HG02840 (cell line): ENCODE results near the gene PCDH9.

Source experiments
- ATAC-seq: cut with Tn5 transposase; IDR thresholded peaks from one replicate; pipeline ENCODE4 v1.9.1; 2021; ENCODE audit warnings: mild to moderate bottlenecking, moderate library complexity, moderate number of reproducible peaks; ENCODE audit not compliant: unreplicated experiment, low FRiP score

PCDH9 gene

DNA sequence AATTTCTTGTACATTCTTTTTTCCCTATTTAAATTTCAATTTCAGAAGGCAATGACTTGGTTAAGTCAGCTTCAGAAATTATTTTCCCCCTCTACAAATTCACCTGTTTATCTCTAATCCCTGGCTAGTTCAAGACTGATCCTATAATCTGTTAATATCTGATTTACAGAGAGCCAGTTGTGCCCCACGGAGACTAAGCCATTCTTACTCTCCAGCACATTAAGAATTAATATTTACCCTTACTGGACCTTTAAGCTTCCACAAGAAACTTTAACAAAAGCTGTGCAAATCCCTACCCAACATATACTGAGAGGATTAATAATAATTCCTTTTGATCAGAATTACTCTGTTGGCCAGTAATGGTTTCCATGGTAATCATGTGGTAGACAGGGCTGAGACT, 786.2 kb downstream of the PCDH9 start:
- no peak for ATAC-seq

DNA sequence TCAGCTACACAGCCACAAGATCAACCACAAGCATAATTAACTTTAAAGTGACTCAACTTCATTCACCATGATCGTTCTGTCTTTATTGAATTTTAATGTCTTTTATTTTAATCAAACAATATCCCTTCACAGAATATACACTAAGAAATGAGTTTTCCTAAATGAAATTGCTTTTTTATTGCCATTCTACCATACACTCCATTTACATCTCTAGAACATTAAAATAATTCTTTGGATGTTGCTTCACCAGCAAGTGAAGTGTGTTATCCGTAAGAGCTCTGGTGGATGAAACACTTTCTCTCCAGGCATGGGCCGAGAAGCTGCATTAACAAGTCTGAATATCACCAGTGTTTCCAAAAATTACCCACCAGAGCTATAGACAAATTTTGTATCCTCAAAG, 789.2 kb downstream of the PCDH9 start:
- ATAC-seq = no peak

DNA sequence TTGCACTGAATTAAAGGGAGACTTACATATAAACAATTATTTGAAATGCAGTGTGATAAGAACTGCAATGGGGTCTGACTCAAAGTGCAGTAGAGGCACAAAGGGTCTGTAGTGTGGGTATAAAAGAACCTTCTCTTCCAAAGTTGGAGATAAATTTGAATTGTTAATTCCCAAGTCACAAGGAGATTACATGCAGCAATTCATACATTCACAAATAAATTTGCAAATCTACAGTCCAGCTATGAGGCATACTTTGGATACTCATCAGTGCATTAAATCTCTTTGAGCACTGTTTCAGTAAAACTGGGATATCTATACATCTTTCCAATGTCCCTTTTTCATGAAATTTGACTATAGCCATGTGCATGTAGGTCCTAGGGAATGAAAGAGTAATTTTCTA, 799.4 kb downstream of the PCDH9 start:
- ATAC-seq = no peak

DNA sequence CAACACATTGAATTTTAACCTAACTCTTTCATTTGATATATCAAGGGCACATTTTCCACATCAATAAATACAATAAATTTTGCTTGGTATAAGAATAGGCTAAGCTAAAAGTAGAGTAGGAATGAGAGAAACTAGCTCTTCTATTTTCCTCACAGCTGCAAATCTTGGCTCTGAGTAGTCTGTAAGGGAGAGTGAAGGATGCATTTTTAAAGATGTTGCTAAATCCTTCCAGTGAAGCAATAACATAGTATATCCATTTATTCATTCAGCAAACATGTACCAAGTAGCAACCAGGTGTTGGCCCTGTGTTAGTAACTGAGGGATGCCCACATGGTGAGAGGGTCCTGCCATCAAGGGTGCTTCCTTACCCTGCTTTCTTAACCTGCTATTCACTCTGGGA, 799.9 kb downstream of the PCDH9 start:
- no peak for ATAC-seq

DNA sequence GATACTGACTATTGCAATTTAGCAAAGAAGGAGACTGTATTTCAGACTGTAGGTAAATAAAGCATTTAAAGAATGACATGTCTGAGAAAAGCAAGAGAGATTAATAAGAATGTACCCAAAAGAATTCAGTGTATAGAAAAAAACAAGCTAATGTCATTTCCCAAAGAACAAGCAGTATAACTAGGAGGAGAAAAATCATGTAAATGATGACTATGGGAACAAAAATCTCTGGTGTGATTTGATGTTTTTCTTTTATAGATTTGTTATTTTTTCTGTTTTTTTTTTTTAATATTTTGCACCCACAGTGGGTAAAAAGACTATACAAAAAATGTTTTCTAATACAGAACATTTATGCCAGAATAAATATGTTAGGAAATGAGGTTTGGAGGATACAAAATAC, 801.0 kb downstream of the PCDH9 start:
- ATAC-seq = no peak

DNA sequence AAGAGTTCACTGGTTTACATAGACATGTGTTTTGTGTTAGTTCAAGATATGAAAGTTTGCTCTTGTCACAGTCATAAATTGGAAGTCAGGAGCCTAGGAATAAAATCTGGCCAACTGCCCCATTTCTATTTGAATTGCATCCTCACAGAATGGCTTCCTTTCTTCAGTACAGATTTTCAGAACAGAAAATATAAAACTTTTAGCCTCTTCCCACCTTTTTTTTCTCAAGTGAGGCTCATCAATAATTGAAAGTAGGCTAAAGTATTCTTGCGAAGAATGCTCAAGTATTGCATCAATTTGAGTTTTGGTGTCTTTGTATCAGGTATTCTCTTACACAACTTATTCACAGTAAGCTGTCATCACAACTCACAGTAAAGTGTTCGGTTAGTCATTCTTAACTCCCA, 802.7 kb downstream of the PCDH9 start:
- ATAC-seq = no peak

DNA sequence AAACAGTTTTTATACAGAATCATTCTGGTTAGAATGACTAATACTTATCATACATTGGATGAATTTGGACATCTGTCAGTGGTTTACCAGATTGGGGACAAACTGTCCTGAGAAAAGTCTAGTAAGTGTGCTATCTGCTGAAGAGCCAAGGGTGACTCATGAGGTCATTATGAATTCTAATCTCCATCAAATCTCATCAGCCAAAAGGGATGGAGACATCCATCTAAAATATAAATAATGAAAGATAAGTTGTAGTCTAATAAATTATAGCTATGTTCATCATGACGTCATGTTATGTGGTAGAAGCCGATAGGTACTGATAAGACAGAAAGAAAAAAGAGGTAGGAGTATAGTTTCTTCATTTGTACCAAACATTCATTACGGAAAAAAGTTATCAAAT, 804.4 kb downstream of the PCDH9 start:
- no peak for ATAC-seq

DNA sequence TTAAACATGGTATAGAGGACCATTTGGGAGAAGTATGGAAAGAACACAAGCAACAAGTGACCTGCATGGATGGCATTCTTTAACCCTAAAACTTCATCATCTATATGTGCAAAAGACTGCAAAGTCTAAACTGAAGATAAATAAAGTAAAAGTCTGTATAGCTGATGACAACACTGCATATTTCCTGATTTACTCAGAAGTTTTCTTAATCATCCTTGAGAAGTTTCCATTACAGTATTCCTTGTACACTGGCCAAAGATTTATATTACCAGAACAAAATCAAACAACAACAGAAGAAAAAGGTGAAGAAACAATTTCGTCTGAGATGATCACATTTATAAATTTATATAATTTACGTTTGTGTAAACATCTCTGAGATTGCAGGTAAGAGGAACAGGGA, 805.7 kb downstream of the PCDH9 start:
- ATAC-seq = no peak

DNA sequence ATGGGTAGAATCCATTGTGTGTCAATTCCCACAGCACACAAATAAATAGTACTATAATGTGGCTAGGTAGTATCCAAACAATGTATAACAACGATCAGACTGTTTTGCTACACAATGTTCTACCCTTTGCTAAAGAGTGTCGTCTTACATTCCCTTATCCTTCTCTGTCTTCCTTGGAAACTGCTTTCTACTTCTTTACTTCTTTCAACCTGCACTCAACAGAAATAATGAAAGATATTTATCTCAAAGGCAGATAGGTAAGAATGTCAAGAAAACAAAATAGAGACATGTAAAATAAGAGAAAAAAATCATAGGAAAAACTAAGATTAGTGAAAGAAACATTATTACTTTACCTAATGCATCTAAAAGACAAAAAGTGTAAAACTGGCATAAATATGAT, 814.7 kb downstream of the PCDH9 start:
- ATAC-seq = no peak

DNA sequence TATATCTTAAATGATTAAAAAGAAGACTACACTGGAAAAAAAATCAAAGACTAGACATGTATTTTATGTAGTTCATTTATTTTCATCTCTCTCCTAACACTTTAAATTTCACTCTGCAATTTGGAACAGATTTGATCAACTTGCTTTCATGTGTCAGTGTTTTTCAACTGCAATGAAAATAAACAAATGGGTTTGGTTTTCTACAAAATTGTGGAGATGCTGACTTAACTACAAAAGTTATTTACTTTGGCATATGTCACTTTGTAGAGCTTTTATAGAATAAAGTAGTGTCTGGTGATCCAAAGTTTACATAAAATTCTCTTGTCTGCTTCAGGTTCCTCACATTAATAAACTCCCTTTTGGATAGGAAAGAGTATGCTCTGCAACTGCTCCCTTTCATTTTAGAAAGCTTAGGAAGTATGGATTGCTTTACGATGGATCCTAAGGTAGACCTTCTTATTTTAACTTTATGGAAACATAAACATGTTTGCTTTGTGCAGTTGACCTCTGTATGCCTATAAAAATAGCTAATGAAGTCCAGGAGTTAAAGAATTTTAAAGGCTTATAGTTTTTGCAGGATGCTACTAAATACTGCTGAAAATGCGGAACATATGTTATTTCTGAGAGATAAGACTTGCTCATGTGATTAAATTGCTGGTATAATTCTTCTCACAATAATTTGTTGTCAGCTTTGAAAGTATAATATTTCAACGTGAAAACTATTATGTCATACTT, 815.9 kb downstream of the PCDH9 start:
- ATAC-seq = no peak

DNA sequence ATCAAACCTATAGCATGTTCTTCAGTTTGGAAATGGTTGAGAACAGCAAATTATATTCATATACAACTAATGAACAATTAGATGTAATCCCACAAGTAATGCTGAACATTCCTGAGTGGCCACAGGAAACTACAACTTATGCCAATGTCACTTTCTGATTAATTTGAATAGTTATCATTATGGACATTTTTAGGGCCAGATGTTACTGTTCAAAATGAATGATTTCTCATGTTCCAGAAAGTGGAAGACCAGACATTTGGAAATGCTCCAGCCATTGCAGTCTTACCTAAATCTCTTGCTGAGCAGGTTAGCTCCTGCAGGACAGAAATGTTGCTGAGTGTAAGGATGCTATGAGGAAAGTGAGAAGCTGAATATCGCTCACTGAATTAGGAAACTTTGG, 819.8 kb downstream of the PCDH9 start:
- no peak for ATAC-seq

DNA sequence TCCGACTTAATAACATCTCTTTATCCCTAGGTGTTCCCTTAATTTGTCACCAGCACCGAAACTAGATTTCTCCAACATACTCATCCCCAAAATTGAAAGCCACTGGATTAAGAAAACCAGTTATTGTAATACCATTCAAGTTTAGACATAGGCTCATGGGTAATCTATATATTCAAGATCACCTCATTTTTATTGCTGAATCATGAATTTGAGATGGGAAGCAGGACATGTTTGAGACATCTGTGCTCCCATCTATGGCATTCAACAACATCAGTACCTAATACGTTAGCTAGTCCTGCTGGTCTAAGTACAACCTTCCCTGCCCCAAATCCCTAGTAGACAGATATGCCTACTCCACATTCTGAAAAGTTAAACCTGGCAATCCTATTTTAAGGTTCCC, 820.6 kb downstream of the PCDH9 start:
- no peak for ATAC-seq

DNA sequence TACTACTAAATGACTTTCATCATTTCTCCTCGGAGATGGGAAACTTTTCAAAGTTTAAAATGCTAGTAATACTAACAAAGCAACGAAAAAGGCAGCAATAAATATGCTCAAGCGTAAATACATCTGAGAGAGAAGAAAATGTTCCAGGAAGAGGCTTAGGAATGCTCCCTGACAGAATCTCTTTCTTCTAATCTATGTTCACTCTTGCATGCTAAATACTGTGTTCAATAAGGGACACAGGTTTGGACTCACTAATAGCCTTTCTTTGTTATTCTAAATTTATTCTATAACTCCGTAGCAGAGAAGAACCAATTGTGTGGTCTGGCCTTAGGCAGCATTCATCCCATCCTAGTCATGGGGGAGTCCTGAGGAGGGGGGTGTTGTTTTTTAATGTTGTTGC, 823.0 kb downstream of the PCDH9 start:
- no peak for ATAC-seq

DNA sequence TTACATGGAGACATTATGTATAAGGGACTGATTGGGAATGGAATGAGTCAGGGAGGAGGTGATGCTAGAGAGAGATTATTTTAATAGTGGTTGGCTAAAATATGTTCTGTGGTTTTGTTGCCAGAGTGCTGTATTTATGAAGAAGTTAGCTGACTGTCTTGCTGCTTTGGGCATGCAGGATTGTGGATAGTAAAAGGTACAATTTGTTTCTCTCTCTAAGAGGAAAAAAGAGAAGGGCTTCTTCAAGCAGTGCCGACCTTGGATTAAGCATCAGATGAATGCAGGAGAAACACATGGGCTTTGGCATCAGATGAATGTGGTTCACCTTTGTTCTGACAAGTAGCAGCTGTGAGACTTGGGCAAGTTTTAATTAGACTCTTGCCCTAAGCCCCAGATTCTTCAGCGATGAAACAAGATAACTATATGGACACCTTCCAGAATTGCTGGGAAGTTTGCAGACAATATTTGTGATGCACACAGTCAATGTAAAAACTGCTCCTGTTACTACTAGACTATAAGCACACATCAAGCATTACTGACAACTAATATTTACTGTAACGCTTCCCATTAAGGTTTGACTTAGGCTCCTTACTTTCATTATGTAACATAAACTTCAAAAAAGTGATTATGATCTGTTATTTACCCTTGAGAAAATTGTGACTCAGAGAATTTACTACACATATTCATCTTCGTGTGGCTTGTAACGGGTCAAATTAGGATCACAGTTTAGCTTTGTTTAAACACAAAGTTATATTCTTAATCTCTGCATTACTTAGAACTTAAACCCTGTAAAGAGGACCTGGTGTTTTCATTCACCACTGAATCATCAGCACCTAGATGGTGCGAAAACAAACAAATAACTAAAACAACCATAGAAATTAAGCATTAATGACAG, 824.0 kb downstream of the PCDH9 start:
- no peak for ATAC-seq

DNA sequence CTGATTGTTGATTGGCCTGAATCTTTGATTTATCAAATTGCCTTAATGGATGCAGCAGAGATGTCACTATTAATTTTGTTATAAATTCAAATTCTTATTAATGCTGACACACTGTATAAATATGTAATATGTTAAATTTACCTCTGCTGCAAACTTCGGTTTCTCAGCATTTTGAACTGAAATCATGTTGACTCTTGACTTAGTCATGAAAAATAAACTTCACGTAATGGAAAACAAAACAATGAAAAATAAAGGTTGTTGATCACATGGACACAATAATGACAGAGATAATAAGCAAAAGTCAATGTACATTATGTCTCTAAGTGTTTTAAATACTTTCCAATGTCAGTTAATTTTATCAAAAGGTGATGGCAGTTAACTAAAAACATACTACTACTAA, 827.6 kb downstream of the PCDH9 start:
- no peak for ATAC-seq

DNA sequence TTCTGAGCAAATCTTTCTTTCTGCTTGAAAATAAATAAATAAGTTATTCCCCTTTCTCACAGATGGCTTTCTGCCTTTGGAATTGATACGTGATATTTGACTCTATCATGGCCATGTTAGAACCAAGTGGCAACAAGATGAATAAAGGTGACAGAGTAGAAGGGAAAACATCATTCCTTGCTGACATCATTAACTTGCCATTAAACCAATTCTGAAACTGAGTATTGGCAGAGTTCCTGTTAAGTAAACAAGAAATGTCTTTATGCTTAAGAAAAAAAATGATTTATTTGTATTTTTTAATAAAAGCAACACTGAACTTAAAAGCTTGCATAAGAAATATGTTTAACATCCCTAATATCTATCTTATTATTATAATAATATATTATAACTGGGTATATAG, 828.1 kb downstream of the PCDH9 start:
- ATAC-seq = no peak

DNA sequence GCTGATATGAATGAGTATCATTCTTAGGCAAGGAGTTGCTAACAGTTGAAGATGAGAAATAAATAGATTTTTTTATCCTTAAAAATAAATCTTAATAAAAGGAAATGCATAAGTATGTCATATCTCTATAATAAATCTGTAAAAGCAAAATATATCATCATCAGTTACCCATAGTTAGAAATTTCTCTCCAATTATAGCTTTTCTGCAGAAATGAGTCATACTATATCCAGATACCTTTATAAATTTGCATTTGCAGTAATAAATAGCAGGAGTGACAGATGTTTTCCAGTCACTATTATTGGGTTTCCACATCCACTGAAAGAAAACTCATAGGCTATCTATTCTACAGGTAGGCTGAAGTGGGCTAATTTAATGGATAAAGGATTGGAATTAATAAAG, 829.8 kb downstream of the PCDH9 start:
- no peak for ATAC-seq

DNA sequence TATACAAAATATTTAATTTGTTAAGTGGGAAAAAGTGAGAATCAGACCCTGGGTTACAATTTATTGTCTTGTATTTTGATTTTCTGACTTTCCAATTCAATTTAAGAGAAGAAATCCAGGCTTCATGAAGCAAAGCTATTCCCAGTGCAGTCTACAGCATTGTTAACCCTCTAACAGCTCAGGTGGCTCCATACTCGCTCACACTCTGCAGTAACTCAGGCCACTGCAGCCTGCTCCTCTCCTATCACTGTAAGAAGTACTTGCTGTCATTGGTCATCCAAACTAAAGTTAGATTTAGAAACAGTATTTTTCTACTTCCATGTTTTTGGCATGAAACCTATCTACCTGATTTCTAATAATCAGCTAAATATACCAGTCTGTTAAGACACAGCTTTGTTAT, 830.3 kb downstream of the PCDH9 start:
- ATAC-seq = no peak

DNA sequence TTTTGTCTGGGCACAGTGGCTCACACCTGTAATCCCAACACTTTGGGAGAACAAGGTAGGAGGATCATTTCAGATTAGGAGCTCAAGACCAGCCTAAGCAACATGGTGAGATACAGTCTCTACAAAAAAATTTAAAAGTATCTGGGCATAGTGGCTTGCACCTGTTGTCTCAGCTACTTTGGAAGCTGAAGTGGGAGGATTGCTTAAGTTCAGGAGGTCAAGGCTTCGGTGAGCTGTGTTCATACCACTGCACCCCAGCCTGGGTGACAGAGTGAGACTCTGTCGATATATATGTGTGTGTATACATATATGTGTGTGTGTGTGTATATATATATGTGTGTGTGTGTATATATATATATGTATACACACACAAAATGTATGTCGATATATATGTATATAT, 833.0 kb downstream of the PCDH9 start:
- ATAC-seq = no peak

DNA sequence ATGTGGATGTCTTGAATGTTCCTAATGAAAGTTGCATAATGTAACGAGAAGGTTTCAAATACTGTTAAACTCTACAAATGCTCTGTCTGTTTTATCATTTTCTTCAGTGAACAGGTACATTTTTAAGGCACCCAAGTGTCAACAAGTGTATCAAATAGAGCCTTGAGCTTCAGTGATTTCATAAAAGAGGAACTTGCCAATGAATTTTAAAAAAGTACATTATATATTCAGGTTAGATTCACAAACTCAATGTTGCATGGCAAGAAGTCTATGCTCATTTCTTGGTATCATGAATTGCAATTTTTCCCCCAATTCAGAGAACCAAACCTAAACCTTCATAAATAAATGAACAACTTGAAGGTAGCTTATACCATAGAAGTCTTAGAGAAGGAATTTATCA, 838.8 kb downstream of the PCDH9 start:
- no peak for ATAC-seq

DNA sequence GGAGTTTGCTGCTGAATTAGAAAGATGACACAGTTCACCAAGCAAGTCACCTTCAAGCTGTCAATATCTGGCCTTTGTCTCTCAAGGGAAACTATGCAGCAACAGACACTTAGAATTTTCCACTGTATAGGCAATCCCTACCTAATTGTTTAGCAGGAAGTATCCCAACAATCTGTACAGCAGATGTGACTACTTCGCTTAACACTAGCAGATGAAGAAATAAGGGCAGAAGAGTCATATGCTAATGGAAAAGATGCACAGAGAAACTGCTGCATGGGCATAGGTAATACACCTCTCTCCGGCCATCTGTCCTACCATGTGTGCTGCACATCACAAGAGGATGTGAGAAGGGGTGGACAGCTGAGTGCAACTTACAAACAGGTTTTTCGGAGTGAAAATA, 851.2 kb downstream of the PCDH9 start:
- ATAC-seq = no peak

DNA sequence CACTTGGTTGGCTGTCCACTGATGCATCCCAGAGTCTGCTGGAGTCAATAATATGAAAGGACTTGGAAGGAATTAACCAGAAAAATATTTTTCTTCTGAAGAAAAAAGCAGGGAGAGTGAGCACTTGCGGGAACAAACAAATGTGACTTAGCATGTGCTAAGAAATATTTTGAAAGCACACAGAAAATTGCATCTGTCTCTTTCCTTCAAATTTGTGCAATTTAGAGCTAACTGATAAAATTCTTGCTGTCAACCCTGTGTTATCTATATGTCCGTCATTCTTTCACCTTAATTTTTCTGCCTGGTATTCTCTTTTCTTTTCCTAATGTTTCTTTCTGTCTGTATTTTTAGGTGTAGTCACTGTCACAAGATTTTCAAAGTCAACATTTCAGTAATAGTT, 852.6 kb downstream of the PCDH9 start:
- ATAC-seq = no peak
